ENCODE results near the gene PIK3CB. TPM values are rescaled to one million over a fixed set of nuclear protein-coding genes. Genes with fewer than 3 reads are reported as not detected.

Gene PIK3CB
- polyA plus RNA-seq, 4 donors, result 16.2 to 57.1 (median 19.2) TPM

- no peak for FAIRE-seq
- H3K27ac ChIP-seq (ENCODE audit: low read depth in 1 of 3, low read length in 2 of 3), result no peak overlapping the region
Observed at GRCh38 chr3:138873471-138874278, 38.9 kb upstream of the PIK3CB start.

GRCh38 chr3:138872632-138873031 lies 37.9 kb upstream of the PIK3CB start:
- Histone ChIP-seq H3K36me3 (ENCODE audit: control insufficient read depth in 3 of 3, insufficient read depth in 2 of 3, low read depth in 1 of 3, low read length in 3 of 3) (no peaks in the 10 kb centered on the region), H3K4me1 (ENCODE audit: control insufficient read depth in 3 of 3, insufficient read depth in 2 of 3, low read depth in 1 of 3, low read length in 2 of 3) (peaks cover 0 to 3% (median 3%) of the 10 kb centered on the region in 3 donors), H3K4me3 (ENCODE audit: low read depth in 1 of 3, low read length in 3 of 3) (no peak overlapping the region), H3K27me3 (ENCODE audit: control insufficient read depth in 3 of 3, insufficient read depth in 3 of 3, low read length in 3 of 3) (no peaks in the 10 kb centered on the region), H3K9me3 (ENCODE audit: control insufficient read depth in 2 of 2, insufficient read depth in 1 of 2, low read depth in 1 of 2, low read length in 1 of 2) (peaks cover 0 to 6% of the 10 kb centered on the region in 2 donors), H3K27ac (ENCODE audit: low read depth in 1 of 3, low read length in 2 of 3) (no peak overlapping the region)
- 87 to 92% (median 89%) methylated on average over 4 of the region's 4 CpGs for WGBS, 3 donors
- DNase-seq (no peak), FAIRE-seq (no peak)

More at GRCh38 chr3:138873471-138874278, 38.9 kb upstream of the PIK3CB start:
- 76 to 93% (median 82%) methylated on average over 9 to 10 of the region's 10 CpGs for WGBS, 3 donors
- DNase-seq, result no peak
- no peaks in the 10 kb centered on the region for H3K27me3 ChIP-seq (ENCODE audit: control insufficient read depth in 3 of 3, insufficient read depth in 3 of 3, low read length in 3 of 3)
- peaks cover 0 to 6% of the 10 kb centered on the region in 2 donors for H3K9me3 ChIP-seq (ENCODE audit: control insufficient read depth in 2 of 2, insufficient read depth in 1 of 2, low read depth in 1 of 2, low read length in 1 of 2)
- no peaks in the 10 kb centered on the region for H3K36me3 ChIP-seq (ENCODE audit: control insufficient read depth in 3 of 3, insufficient read depth in 2 of 3, low read depth in 1 of 3, low read length in 3 of 3)
- H3K4me1 ChIP-seq (ENCODE audit: control insufficient read depth in 3 of 3, insufficient read depth in 2 of 3, low read depth in 1 of 3, low read length in 2 of 3), result peaks cover 0 to 3% (median 3%) of the 10 kb centered on the region in 3 donors
- H3K4me3 ChIP-seq (ENCODE audit: low read depth in 1 of 3, low read length in 3 of 3), result no peak overlapping the region

GRCh38 chr3:138867996-138868395 lies 33.3 kb upstream of the PIK3CB start:
- Histone ChIP-seq H3K27me3 (ENCODE audit: control insufficient read depth in 3 of 3, insufficient read depth in 3 of 3, low read length in 3 of 3) (no peaks in the 10 kb centered on the region), H3K9me3 (ENCODE audit: control insufficient read depth in 2 of 2, insufficient read depth in 1 of 2, low read depth in 1 of 2, low read length in 1 of 2) (no peaks in the 10 kb centered on the region), H3K4me3 (ENCODE audit: low read depth in 1 of 3, low read length in 3 of 3) (no peak overlapping the region), H3K4me1 (ENCODE audit: control insufficient read depth in 3 of 3, insufficient read depth in 2 of 3, low read depth in 1 of 3, low read length in 2 of 3) (peaks cover 0 to 14% (median 0%) of the 10 kb centered on the region in 3 donors), H3K36me3 (ENCODE audit: control insufficient read depth in 3 of 3, insufficient read depth in 2 of 3, low read depth in 1 of 3, low read length in 3 of 3) (no peaks in the 10 kb centered on the region), H3K27ac (ENCODE audit: low read depth in 1 of 3, low read length in 2 of 3) (no peak overlapping the region)
- no peak for FAIRE-seq
- WGBS, 3 donors, result 11 to 21% (median 20%) methylated on average over 1 of the region's 1 CpG
- DNase-seq, result peak in 1 of 2 donors; percentile 35

GRCh38 chr3:138863776-138864113 lies 29.0 kb upstream of the PIK3CB start:
- H3K27ac ChIP-seq (ENCODE audit: low read depth in 1 of 3, low read length in 2 of 3), result peak overlapping the region; percentile 89 to 96 (median 93)
- DNase-seq (no peak), FAIRE-seq (no peak)
- WGBS, 3 donors, result 84 to 94% (median 87%) methylated on average over 4 of the region's 4 CpGs
- H3K9me3 ChIP-seq (ENCODE audit: control insufficient read depth in 2 of 2, insufficient read depth in 1 of 2, low read depth in 1 of 2, low read length in 1 of 2), result no peaks in the 10 kb centered on the region
- H3K27me3 ChIP-seq (ENCODE audit: control insufficient read depth in 3 of 3, insufficient read depth in 3 of 3, low read length in 3 of 3), result no peaks in the 10 kb centered on the region
- peaks cover 0 to 37% (median 6%) of the 10 kb centered on the region in 3 donors for H3K4me1 ChIP-seq (ENCODE audit: control insufficient read depth in 3 of 3, insufficient read depth in 2 of 3, low read depth in 1 of 3, low read length in 2 of 3)
- no peaks in the 10 kb centered on the region for H3K36me3 ChIP-seq (ENCODE audit: control insufficient read depth in 3 of 3, insufficient read depth in 2 of 3, low read depth in 1 of 3, low read length in 3 of 3)
- H3K4me3 ChIP-seq (ENCODE audit: low read depth in 1 of 3, low read length in 3 of 3), result no peak overlapping the region

- no peak for FAIRE-seq
- peak overlapping the region; percentile 89 to 96 (median 93) for H3K27ac ChIP-seq (ENCODE audit: low read depth in 1 of 3, low read length in 2 of 3)
Observed at GRCh38 chr3:138862924-138863775, 28.4 kb upstream of the PIK3CB start.

GRCh38 chr3:138862531-138862923 lies 27.8 kb upstream of the PIK3CB start:
- H3K9me3 ChIP-seq (ENCODE audit: control insufficient read depth in 2 of 2, insufficient read depth in 1 of 2, low read depth in 1 of 2, low read length in 1 of 2), result no peaks in the 10 kb centered on the region
- FAIRE-seq (no peak), DNase-seq (peak; percentile 63 to 73)
- H3K4me1 ChIP-seq (ENCODE audit: control insufficient read depth in 3 of 3, insufficient read depth in 2 of 3, low read depth in 1 of 3, low read length in 2 of 3), result peaks cover 0 to 40% (median 6%) of the 10 kb centered on the region in 3 donors
- H3K4me3 ChIP-seq (ENCODE audit: low read depth in 1 of 3, low read length in 3 of 3), result no peak overlapping the region
- 5 to 38% (median 21%) methylated on average over 4 of the region's 4 CpGs for WGBS, 3 donors
- H3K36me3 ChIP-seq (ENCODE audit: control insufficient read depth in 3 of 3, insufficient read depth in 2 of 3, low read depth in 1 of 3, low read length in 3 of 3), result no peaks in the 10 kb centered on the region
- peak overlapping the region; percentile 89 to 96 (median 93) for H3K27ac ChIP-seq (ENCODE audit: low read depth in 1 of 3, low read length in 2 of 3)
- H3K27me3 ChIP-seq (ENCODE audit: control insufficient read depth in 3 of 3, insufficient read depth in 3 of 3, low read length in 3 of 3), result no peaks in the 10 kb centered on the region

More at GRCh38 chr3:138862924-138863775, 28.4 kb upstream of the PIK3CB start:
- Histone ChIP-seq H3K9me3 (ENCODE audit: control insufficient read depth in 2 of 2, insufficient read depth in 1 of 2, low read depth in 1 of 2, low read length in 1 of 2) (no peaks in the 10 kb centered on the region), H3K27me3 (ENCODE audit: control insufficient read depth in 3 of 3, insufficient read depth in 3 of 3, low read length in 3 of 3) (no peaks in the 10 kb centered on the region), H3K36me3 (ENCODE audit: control insufficient read depth in 3 of 3, insufficient read depth in 2 of 3, low read depth in 1 of 3, low read length in 3 of 3) (no peaks in the 10 kb centered on the region), H3K4me3 (ENCODE audit: low read depth in 1 of 3, low read length in 3 of 3) (no peak overlapping the region), H3K4me1 (ENCODE audit: control insufficient read depth in 3 of 3, insufficient read depth in 2 of 3, low read depth in 1 of 3, low read length in 2 of 3) (peaks cover 0 to 37% (median 6%) of the 10 kb centered on the region in 3 donors)
- DNase-seq, result peak; percentile 96 to 97
- WGBS, 3 donors, result 7 to 36% (median 21%) methylated on average over 11 of the region's 11 CpGs

GRCh38 chr3:138861798-138862197 lies 27.1 kb upstream of the PIK3CB start:
- Histone ChIP-seq H3K27me3 (ENCODE audit: control insufficient read depth in 3 of 3, insufficient read depth in 3 of 3, low read length in 3 of 3) (no peaks in the 10 kb centered on the region), H3K4me3 (ENCODE audit: low read depth in 1 of 3, low read length in 3 of 3) (no peak overlapping the region), H3K27ac (ENCODE audit: low read depth in 1 of 3, low read length in 2 of 3) (peak overlapping the region; percentile 74 to 96 (median 89)), H3K9me3 (ENCODE audit: control insufficient read depth in 2 of 2, insufficient read depth in 1 of 2, low read depth in 1 of 2, low read length in 1 of 2) (no peaks in the 10 kb centered on the region), H3K4me1 (ENCODE audit: control insufficient read depth in 3 of 3, insufficient read depth in 2 of 3, low read depth in 1 of 3, low read length in 2 of 3) (peaks cover 0 to 40% (median 6%) of the 10 kb centered on the region in 3 donors), H3K36me3 (ENCODE audit: control insufficient read depth in 3 of 3, insufficient read depth in 2 of 3, low read depth in 1 of 3, low read length in 3 of 3) (no peaks in the 10 kb centered on the region)
- WGBS, 3 donors, result 78 to 92% (median 78%) methylated on average over 5 of the region's 5 CpGs
- no peak for FAIRE-seq
- DNase-seq, result peak in 1 of 2 donors; percentile 21

- H3K4me3 ChIP-seq (ENCODE audit: low read depth in 1 of 3, low read length in 3 of 3), result no peak overlapping the region
- no peaks in the 10 kb centered on the region for H3K36me3 ChIP-seq (ENCODE audit: control insufficient read depth in 3 of 3, insufficient read depth in 2 of 3, low read depth in 1 of 3, low read length in 3 of 3)
- H3K9me3 ChIP-seq (ENCODE audit: control insufficient read depth in 2 of 2, insufficient read depth in 1 of 2, low read depth in 1 of 2, low read length in 1 of 2), result no peaks in the 10 kb centered on the region
- no peaks in the 10 kb centered on the region for H3K27me3 ChIP-seq (ENCODE audit: control insufficient read depth in 3 of 3, insufficient read depth in 3 of 3, low read length in 3 of 3)
- FAIRE-seq (no peak), DNase-seq (no peak)
- peaks cover 0 to 33% (median 2%) of the 10 kb centered on the region in 3 donors for H3K4me1 ChIP-seq (ENCODE audit: control insufficient read depth in 3 of 3, insufficient read depth in 2 of 3, low read depth in 1 of 3, low read length in 2 of 3)
- no peak overlapping the region for H3K27ac ChIP-seq (ENCODE audit: low read depth in 1 of 3, low read length in 2 of 3)
- 86 to 88% (median 88%) methylated on average over 3 of the region's 3 CpGs for WGBS, 3 donors
Observed at GRCh38 chr3:138856799-138857198, 22.1 kb upstream of the PIK3CB start.
